GM12892 (cell line): ENCODE results near the gene LMNA.

Experiments
- POLR2A ChIP-seq: IDR thresholded peaks from 2 replicates; pipeline ENCODE4 v1.6.1; 2011; ENCODE audit warnings: low read depth, low read length, control low read depth
- POLR2AphosphoS5 ChIP-seq: IDR thresholded peaks from 2 replicates; pipeline ENCODE4 v1.6.1; 2011; ENCODE audit warnings: low read depth, low read length, control low read depth

DNA sequence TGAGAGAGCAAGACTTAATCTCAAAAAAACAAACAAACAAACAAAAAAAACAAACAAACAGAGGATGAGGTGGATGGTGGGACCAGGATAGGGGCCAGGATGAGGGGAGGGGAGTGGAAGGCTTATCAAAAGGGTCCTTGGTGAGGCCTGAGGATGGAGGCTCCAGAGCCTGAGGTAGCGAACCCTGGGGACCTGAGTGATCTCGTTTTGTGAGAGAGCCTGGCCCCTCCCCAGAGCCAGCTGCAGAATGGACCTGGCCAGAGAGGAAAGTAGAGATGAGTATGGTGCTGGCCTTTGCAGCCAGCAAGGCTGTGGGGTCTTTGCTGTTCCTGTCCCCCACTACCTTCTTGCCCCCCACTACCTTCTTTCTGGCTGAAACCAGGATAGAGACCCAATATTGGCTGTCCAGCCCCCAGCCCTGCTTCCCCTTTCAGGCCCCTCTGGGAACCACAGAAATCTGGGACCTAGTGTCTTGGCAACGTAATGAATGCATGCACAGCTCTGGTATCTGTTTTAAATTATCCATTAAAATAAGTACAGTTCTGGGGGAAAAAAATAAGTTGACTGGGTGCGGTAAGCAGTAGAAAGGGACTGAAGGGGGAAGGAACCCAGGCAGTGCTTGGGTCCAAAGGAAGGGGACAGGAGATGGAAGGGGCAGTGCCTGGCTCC is 1.1 kb upstream of the LMNA start:
- TF ChIP-seq POLR2A = no peak
- no peak for TF ChIP-seq POLR2AphosphoS5
